ENCODE results near the gene OR52A1.

Gene OR52A1

DNA sequence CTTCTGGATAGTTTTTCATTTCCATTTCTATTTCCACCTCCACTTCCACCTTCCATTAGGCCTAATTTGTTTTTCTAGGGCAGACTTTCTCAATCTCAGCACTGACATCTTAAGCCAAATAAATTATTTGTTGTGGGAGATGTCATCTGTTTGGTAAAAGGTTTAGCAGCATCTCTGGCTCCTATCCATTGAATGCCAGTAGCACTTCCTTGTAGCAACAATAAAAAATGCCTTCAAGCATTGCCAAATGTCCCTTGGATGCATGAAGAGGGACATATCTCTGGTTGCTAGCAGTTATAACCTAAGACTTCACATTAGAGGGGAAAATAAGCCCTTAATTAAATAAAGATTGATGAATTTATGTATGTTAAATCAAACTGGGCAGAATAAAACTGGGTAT lies 18.3 kb downstream of the OR52A1 start:
- no peak for DNase-seq

- no peak for DNase-seq
Measured at GRCh38 chr11:5131584-5132335, 22.8 kb downstream of the OR52A1 start.

DNA sequence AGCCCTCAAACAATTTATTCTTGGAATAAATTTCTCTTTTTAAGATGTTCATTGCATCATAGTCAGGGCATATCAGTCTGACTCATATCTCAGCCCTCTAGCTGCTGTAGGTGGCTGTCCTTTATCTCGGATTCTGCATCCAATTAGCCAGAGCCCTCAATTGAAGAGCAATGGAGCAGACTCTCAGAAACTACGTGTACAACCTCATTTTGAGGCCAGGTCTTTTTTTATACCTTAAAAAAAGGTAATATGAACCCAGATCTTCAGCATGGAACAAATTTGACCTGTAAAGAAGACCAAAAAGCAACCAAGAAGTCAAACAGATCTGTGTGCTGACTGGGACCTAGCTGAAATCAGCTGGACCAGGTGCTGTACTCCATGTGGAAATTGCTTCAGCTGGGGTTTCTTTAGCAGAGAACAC lies 25.1 kb downstream of the OR52A1 start:
- no peak for DNase-seq

- DNase-seq, result no peak
Measured at GRCh38 chr11:5124891-5125620, 29.5 kb downstream of the OR52A1 start.

GRCh38 chr11:5123802-5124521 lies 30.6 kb downstream of the OR52A1 start:
- peak in 38 of 56 donors; percentile 0 to 79 (median 12) for DNase-seq

GRCh38 chr11:5118893-5119292 lies 35.7 kb downstream of the OR52A1 start:
- no peak for DNase-seq

DNA sequence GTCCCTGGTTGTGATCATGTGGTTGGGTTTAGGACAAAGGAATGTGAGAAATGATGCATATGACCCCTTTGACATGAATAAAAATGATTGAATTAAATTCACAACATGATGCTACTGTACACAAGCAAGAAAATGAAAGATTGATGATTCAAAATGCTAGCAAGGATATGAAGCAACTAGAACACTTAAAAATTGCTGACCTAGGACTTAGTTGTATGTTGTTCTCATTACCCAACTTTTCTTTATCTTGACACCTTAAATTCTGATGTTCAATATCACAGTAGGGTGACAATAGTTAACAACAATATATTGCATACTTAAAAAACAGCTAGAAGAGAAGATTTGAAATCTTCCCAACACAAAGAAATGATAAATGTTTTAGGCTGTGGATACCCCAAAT lies 37.0 kb downstream of the OR52A1 start:
- no peak for DNase-seq

DNA sequence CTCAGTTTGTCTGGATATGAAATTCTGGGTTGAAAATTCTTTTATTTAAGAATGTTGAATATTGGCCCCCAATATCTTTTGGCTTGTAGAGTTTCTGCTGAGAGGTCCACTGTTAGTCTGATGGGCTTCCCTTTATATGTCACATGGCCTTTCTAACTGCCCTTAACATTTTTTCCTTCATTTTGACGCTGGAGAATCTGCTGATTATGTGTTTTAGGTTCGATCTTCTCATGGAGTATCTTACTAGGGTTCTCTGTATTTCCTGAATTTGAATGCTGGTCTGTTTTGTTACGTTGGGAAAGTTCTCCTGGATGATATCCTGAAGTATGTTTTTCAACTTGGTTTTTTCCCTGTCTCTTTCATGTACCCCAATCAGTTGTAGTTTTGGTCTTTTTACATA lies 39.2 kb downstream of the OR52A1 start:
- DNase-seq, result no peak

DNA sequence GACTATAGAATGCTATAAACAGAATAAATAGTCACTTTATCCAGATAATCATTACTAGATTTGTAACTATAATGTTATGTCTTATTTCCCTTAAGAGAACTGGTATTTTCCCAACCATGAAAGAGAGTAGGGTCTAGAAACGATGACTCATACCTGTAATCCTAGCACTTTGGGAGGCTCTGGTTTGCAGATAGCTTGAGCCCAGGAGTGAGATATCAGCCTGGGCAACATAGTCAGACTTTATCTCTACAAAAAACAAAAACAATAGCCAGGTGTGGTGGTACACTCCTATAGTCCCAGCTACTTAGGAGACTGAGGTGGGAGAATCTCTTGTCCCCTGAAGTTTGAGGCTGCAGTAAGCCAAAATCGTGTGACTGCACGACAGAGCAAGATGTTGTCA lies 47.3 kb downstream of the OR52A1 start:
- no peak for DNase-seq

- no peak for DNase-seq
Measured at GRCh38 chr11:5103066-5103465, 51.5 kb downstream of the OR52A1 start.

- DNase-seq, result no peak
Measured at GRCh38 chr11:5102246-5102645, 52.3 kb downstream of the OR52A1 start.

- DNase-seq, result no peak
Measured at GRCh38 chr11:5096011-5096410, 58.5 kb downstream of the OR52A1 start.

All from nucleus accumbens (tissue), 56 donors.